H9 (cell line): ENCODE data around the gene CCDC63. TPM values are rescaled to one million over a fixed set of nuclear protein-coding genes. Genes with fewer than 3 reads are reported as not detected.

Experiments used
- DNase-seq: peaks from one replicate; pipeline ENCODE4 v3.0.0-alpha.2; 2017
- H2AFZ ChIP-seq: one replicate; pipeline ENCODE4 v1.6.1; 2013; ENCODE audit warnings: mild to moderate bottlenecking, low read length, control low read depth, moderate library complexity
- H2AK5ac ChIP-seq: 2 replicates; pipeline ENCODE4 v1.6.1; 2013; ENCODE audit warnings: low read length, control low read depth, mixed read lengths; ENCODE audit not compliant: insufficient read length
- H2BK120ac ChIP-seq: one replicate; pipeline ENCODE4 v1.6.1; 2013; ENCODE audit warnings: low read depth, mild to moderate bottlenecking, low read length, control low read depth, inconsistent platforms; ENCODE audit not compliant: poor library complexity, severe bottlenecking
- H2BK12ac ChIP-seq: 2 replicates; pipeline ENCODE4 v1.6.1; 2013; ENCODE audit warnings: low read length, control low read depth, mixed read lengths, low read depth; ENCODE audit not compliant: insufficient read length
- H2BK15ac ChIP-seq: 2 replicates; pipeline ENCODE4 v1.6.1; 2013; ENCODE audit warnings: low read depth, low read length, control low read depth
- H2BK20ac ChIP-seq: one replicate; pipeline ENCODE4 v1.6.1; 2013; ENCODE audit warnings: low read depth, mild to moderate bottlenecking, low read length, control low read depth, inconsistent platforms; ENCODE audit not compliant: poor library complexity, severe bottlenecking
- H2BK5ac ChIP-seq: 2 replicates; pipeline ENCODE4 v1.6.1; 2013; ENCODE audit warnings: low read length, control low read depth, mixed read lengths; ENCODE audit not compliant: insufficient read length
- H3K14ac ChIP-seq: 2 replicates; pipeline ENCODE4 v1.6.1; 2013; ENCODE audit warnings: low read length, control low read depth; ENCODE audit not compliant: insufficient read depth
- H3K18ac ChIP-seq: 2 replicates; pipeline ENCODE4 v1.6.1; 2013; ENCODE audit warnings: low read depth, mild to moderate bottlenecking, mixed read lengths, low read length, control low read depth; ENCODE audit not compliant: insufficient read length
- H3K23ac ChIP-seq: 2 replicates; pipeline ENCODE4 v1.6.1; 2013; ENCODE audit warnings: low read length, control low read depth, mixed read lengths, low read depth; ENCODE audit not compliant: insufficient read length
- H3K23me2 ChIP-seq: 2 replicates; pipeline ENCODE4 v1.6.1; 2013; ENCODE audit warnings: low read depth, mild to moderate bottlenecking, mixed read lengths, low read length, control low read depth; ENCODE audit not compliant: insufficient read length, poor library complexity, severe bottlenecking
- H3K27ac ChIP-seq: 2 replicates; pipeline ENCODE4 v1.5.1; 2013; ENCODE audit warnings: low read length, control low read depth, mixed read lengths, low read depth; ENCODE audit not compliant: insufficient read length
- H3K27me3 ChIP-seq: 2 replicates; pipeline ENCODE4 v1.6.1; 2013; ENCODE audit warnings: low read length, control low read depth, inconsistent platforms; ENCODE audit not compliant: insufficient read depth
- H3K4ac ChIP-seq: 2 replicates; pipeline ENCODE4 v1.6.1; 2013; ENCODE audit warnings: low read depth, mild to moderate bottlenecking, control low read depth, inconsistent platforms, low read length, moderate library complexity
- H3K4me1 ChIP-seq: 2 replicates; pipeline ENCODE4 v1.6.1; 2013; ENCODE audit warnings: low read length, control low read depth, inconsistent platforms; ENCODE audit not compliant: insufficient read depth
- H3K4me2 ChIP-seq: 2 replicates; pipeline ENCODE4 v1.6.1; 2013; ENCODE audit warnings: low read length, control low read depth, mixed read lengths; ENCODE audit not compliant: insufficient read length, insufficient read depth
- H3K56ac ChIP-seq: 2 replicates; pipeline ENCODE4 v1.6.1; 2013; ENCODE audit warnings: low read depth, mild to moderate bottlenecking, mixed read lengths, low read length, control low read depth; ENCODE audit not compliant: insufficient read length
- H3K79me1 ChIP-seq: 2 replicates; pipeline ENCODE4 v1.6.1; 2013; ENCODE audit warnings: low read depth, mild to moderate bottlenecking, moderate library complexity, low read length, control low read depth, inconsistent platforms; ENCODE audit not compliant: insufficient read depth, poor library complexity, severe bottlenecking
- H3K79me2 ChIP-seq: 2 replicates; pipeline ENCODE4 v1.6.1; 2013; ENCODE audit warnings: low read length, control low read depth, inconsistent platforms; ENCODE audit not compliant: insufficient read depth
- H3K9ac ChIP-seq: 2 replicates; pipeline ENCODE4 v1.6.1; 2013; ENCODE audit warnings: low read length, control low read depth, mixed read lengths; ENCODE audit not compliant: insufficient read length; ENCODE audit errors: extremely low read depth
- H3K9me3 ChIP-seq: one replicate; pipeline ENCODE4 v1.6.1; 2013; ENCODE audit warnings: low read depth, low read length, inconsistent platforms; ENCODE audit not compliant: control insufficient read depth
- H3T11ph ChIP-seq: one replicate; pipeline ENCODE4 v1.6.1; 2013; ENCODE audit warnings: mild to moderate bottlenecking, low read length, control low read depth, inconsistent platforms
- H4K20me1 ChIP-seq: one replicate; pipeline ENCODE4 v1.6.1; 2013; ENCODE audit not compliant: control insufficient read depth, insufficient read length, insufficient read depth
- H4K5ac ChIP-seq: 2 replicates; pipeline ENCODE4 v1.6.1; 2013; ENCODE audit warnings: low read depth, mild to moderate bottlenecking, mixed read lengths, low read length, control low read depth; ENCODE audit not compliant: insufficient read length
- H4K8ac ChIP-seq: replicated peaks from 2 replicates; pipeline ENCODE4 v1.6.1; 2013; ENCODE audit warnings: low read length, control low read depth, mixed read lengths, low read depth; ENCODE audit not compliant: insufficient read length
- H4K91ac ChIP-seq: 2 replicates; pipeline ENCODE4 v1.6.1; 2013; ENCODE audit warnings: low read depth, mild to moderate bottlenecking, moderate library complexity, mixed read lengths, low read length, control low read depth; ENCODE audit not compliant: insufficient read length
- H3K27ac Mint-ChIP-seq, 3 experiments: 2 replicates in 2 of 3; 3 replicates in 1 of 3; pipeline ENCODE4 v1.8.0; 2020 to 2021; ENCODE audit warnings: mixed read lengths in 3 of 3, mild to moderate bottlenecking in 1 of 3, moderate library complexity in 1 of 3
- H3K27me3 Mint-ChIP-seq: 2 replicates; pipeline ENCODE4 v1.8.0; 2021; ENCODE audit warnings: low read depth, mild to moderate bottlenecking, moderate library complexity, mixed read lengths
- H3K36me3 Mint-ChIP-seq, 3 experiments: 2 replicates in 2 of 3; 3 replicates in 1 of 3; pipeline ENCODE4 v1.8.0; 2020 to 2021; ENCODE audit warnings: low read depth in 3 of 3, mixed read lengths in 3 of 3; ENCODE audit not compliant: insufficient read depth in 1 of 3
- H3K4me1 Mint-ChIP-seq, 2 experiments: 2 replicates each; pipeline ENCODE4 v1.8.0; 2020; ENCODE audit warnings: mixed read lengths in 2 of 2
- H3K4me3 Mint-ChIP-seq, 2 experiments: 2 replicates in 1 of 2; 3 replicates in 1 of 2; pipeline ENCODE4 v1.8.0; 2020 to 2021; ENCODE audit warnings: mild to moderate bottlenecking in 2 of 2, mixed read lengths in 2 of 2, moderate library complexity in 1 of 2
- H3K9me3 Mint-ChIP-seq, 2 experiments: 2 replicates in 1 of 2; 3 replicates in 1 of 2; pipeline ENCODE4 v1.8.0; 2020; ENCODE audit warnings: mild to moderate bottlenecking in 2 of 2, mixed read lengths in 2 of 2, moderate library complexity in 1 of 2
- WGBS: extraction: QIAGEN DNeasy Blood & Tissue Kit; methylation state at CpG from one replicate; pipeline ENCODE4 v1.1.7; 2013; ENCODE audit warnings: missing lambda C conversion rate, low lambda C conversion rate, mixed read lengths; ENCODE audit not compliant: insufficient read length; ENCODE audit errors: extremely low coverage; 5-methylcytosine and 5-hydroxymethylcytosine counted together
- total RNA-seq: library from RNA; stranded (reverse); gene quantifications from 2 replicates; pipeline ENCODE4 v1.2.1, GENCODE V29; 2021
- TF ChIP-seq, protein P1 (sequence below): fragments of 200-600 bp; sonication (generic); conservative IDR thresholded peaks from 3 replicates; pipeline ENCODE4 v1.8.0; 2021; ENCODE audit warnings: antibody characterized with exemption, mild to moderate bottlenecking

Gene CCDC63
- total RNA-seq, 1 experiment from 2014 or later = 0.77 TPM

DNA sequence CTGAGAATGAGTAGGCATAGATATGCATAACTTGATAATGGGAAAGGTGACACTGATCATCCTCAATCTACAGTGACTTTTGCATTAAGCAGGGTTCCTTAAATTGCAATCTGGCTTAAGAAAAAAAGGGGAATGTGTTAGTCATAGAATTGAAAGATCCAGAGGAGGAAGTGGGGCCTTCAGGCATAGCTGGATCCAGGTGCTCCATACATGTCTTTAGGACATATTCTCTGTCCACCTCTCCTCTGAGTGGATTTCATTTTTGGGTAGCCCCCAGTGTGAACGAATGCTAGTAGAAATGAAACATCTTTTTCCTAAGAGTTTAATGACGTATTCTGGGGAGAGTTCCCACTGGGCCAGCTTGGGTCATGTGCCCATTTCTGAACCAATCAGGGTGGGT is 27.6 kb downstream of the CCDC63 start:
- TF ChIP-seq, protein P1, sequence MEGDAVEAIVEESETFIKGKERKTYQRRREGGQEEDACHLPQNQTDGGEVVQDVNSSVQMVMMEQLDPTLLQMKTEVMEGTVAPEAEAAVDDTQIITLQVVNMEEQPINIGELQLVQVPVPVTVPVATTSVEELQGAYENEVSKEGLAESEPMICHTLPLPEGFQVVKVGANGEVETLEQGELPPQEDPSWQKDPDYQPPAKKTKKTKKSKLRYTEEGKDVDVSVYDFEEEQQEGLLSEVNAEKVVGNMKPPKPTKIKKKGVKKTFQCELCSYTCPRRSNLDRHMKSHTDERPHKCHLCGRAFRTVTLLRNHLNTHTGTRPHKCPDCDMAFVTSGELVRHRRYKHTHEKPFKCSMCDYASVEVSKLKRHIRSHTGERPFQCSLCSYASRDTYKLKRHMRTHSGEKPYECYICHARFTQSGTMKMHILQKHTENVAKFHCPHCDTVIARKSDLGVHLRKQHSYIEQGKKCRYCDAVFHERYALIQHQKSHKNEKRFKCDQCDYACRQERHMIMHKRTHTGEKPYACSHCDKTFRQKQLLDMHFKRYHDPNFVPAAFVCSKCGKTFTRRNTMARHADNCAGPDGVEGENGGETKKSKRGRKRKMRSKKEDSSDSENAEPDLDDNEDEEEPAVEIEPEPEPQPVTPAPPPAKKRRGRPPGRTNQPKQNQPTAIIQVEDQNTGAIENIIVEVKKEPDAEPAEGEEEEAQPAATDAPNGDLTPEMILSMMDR = no peak
- Histone ChIP-seq H3K79me2 (no peaks in the 10 kb centered on the region), H2AK5ac (no peak overlapping the region), H2BK20ac (no peak overlapping the region), H3K79me1 (no peaks in the 10 kb centered on the region), H3K23me2 (no peaks in the 10 kb centered on the region), H3K4me2 (no peak overlapping the region), H4K5ac (no peak overlapping the region), H3K27me3 (no peaks in the 10 kb centered on the region; the same call in 1 of the 2 replicates), H3K18ac (no peak overlapping the region), H4K91ac (no peak overlapping the region), H3K14ac (no peak overlapping the region), H2BK120ac (no peak overlapping the region), H3K23ac (no peak overlapping the region), H2BK5ac (no peak overlapping the region), H4K20me1 (no peaks in the 10 kb centered on the region), H4K8ac (no peak overlapping the region), H3K9me3 (no peaks in the 10 kb centered on the region), H2BK12ac (no peak overlapping the region), H3T11ph (no peak overlapping the region), H3K9ac (no peak overlapping the region), H3K56ac (no peak overlapping the region), H2BK15ac (no peak overlapping the region), H3K4me1 (no peaks in the 10 kb centered on the region), H2AFZ (no peak overlapping the region), H3K4ac (no peak overlapping the region), H3K27ac (no peak overlapping the region)
- no CpG with 5 or more reads among the region's 2 CpGs for WGBS
- Mint-ChIP-seq H3K4me1 (no peaks in the 10 kb centered on the region), H3K9me3 (peaks cover 7 to 13% of the 10 kb centered on the region in 2 experiments), H3K27ac (no peak overlapping the region), H3K4me3 (no peak overlapping the region), H3K36me3 (peaks cover 2 to 3% (median 2%) of the 10 kb centered on the region in 3 experiments; a peak in 5 of 7 replicates), H3K27me3 (peaks cover 10% of the 10 kb centered on the region)
- no peak for DNase-seq
